ENCODE results near the gene TBC1D30.

TBC1D30 gene

GRCh38 chr12:64915242-64915641 lies 90.8 kb downstream of the TBC1D30 start:
- DNase-seq, result no peak

GRCh38 chr12:64916411-64917261 lies 92.2 kb downstream of the TBC1D30 start:
- no peak for DNase-seq

GRCh38 chr12:64918344-64918743 lies 93.9 kb downstream of the TBC1D30 start:
- DNase-seq, result no peak

- DNase-seq, result no peak
These were observed 94.4 kb downstream of the TBC1D30 start for GRCh38 chr12:64918801-64919200.

- DNase-seq, result no peak
These were observed 98.4 kb downstream of the TBC1D30 start for GRCh38 chr12:64922853-64923252.

GRCh38 chr12:64923536-64923935 lies 99.1 kb downstream of the TBC1D30 start:
- no peak for DNase-seq

Data from right forelimb (tissue), 1 donor.